ENCODE results near the gene CAMTA1. TPM values are rescaled to one million over a fixed set of nuclear protein-coding genes. Genes with fewer than 3 reads are reported as not detected.

CAMTA1 gene
- total RNA-seq, 6 experiments from 2014 or later, result 78.1 to 96.6 (median 86.1) TPM

GRCh38 chr1:6854166-6854565 is 68.9 kb downstream of the CAMTA1 start:
- peaks cover 2% of the 10 kb centered on the region; the same call in 1 of the 2 replicates for H3K27me3 Mint-ChIP-seq (ENCODE audit: insufficient read depth)
- no peak for TF ChIP-seq CTCF (IDR thresholded peaks at IDR 0.05)
- H3K27ac Mint-ChIP-seq, result no peak overlapping the region
- H3K36me3 Mint-ChIP-seq (ENCODE audit: low read depth), result peaks cover 51% of the 10 kb centered on the region
- H3K4me1 Mint-ChIP-seq (ENCODE audit: low read depth), result peaks cover 47% of the 10 kb centered on the region
- H3K4me3 Mint-ChIP-seq, result no peak overlapping the region
- H3K9me3 Mint-ChIP-seq, result peaks cover 4% of the 10 kb centered on the region; the same call in 1 of the 2 replicates
- no peak for DNase-seq

GRCh38 chr1:6857831-6858230 is 72.6 kb downstream of the CAMTA1 start:
- Mint-ChIP-seq H3K36me3 (ENCODE audit: low read depth) (peaks cover 38% of the 10 kb centered on the region), H3K9me3 (peaks cover 4% of the 10 kb centered on the region; the same call in 1 of the 2 replicates), H3K4me1 (ENCODE audit: low read depth) (peaks cover 58% of the 10 kb centered on the region), H3K27ac (peak overlapping the region; percentile 11; the same call in 1 of the 2 replicates), H3K27me3 (ENCODE audit: insufficient read depth) (peaks cover 2% of the 10 kb centered on the region; the same call in 1 of the 2 replicates), H3K4me3 (no peak overlapping the region)
- TF ChIP-seq CTCF (IDR thresholded peaks at IDR 0.05), result no peak
- no peak for DNase-seq

- no peak overlapping the region for H3K4me3 Mint-ChIP-seq
- peaks cover 3% of the 10 kb centered on the region; the same call in 1 of the 2 replicates for H3K27me3 Mint-ChIP-seq (ENCODE audit: insufficient read depth)
- DNase-seq, result no peak
- H3K9me3 Mint-ChIP-seq, result peaks cover 4% of the 10 kb centered on the region; the same call in 1 of the 2 replicates
- peaks cover 34% of the 10 kb centered on the region for H3K36me3 Mint-ChIP-seq (ENCODE audit: low read depth)
- TF ChIP-seq CTCF (IDR thresholded peaks at IDR 0.05), result no peak
- H3K4me1 Mint-ChIP-seq (ENCODE audit: low read depth), result peaks cover 63% of the 10 kb centered on the region
- no peak overlapping the region for H3K27ac Mint-ChIP-seq
These were observed 73.3 kb downstream of the CAMTA1 start for GRCh38 chr1:6858596-6858995.

GRCh38 chr1:6859415-6860343 is 74.4 kb downstream of the CAMTA1 start:
- peaks cover 3% of the 10 kb centered on the region; the same call in 1 of the 2 replicates for H3K27me3 Mint-ChIP-seq (ENCODE audit: insufficient read depth)

GRCh38 chr1:6860401-6860800 is 75.1 kb downstream of the CAMTA1 start:
- Mint-ChIP-seq H3K27ac (peak overlapping the region; percentile 90), H3K4me3 (peak overlapping the region; percentile 83), H3K27me3 (ENCODE audit: insufficient read depth) (peaks cover 3% of the 10 kb centered on the region; the same call in 1 of the 2 replicates), H3K36me3 (ENCODE audit: low read depth) (peaks cover 29% of the 10 kb centered on the region), H3K4me1 (ENCODE audit: low read depth) (peaks cover 75% of the 10 kb centered on the region), H3K9me3 (no peaks in the 10 kb centered on the region)
- no peak for DNase-seq
- TF ChIP-seq CTCF (IDR thresholded peaks at IDR 0.05), result no peak

More at GRCh38 chr1:6859415-6860343, 74.4 kb downstream of the CAMTA1 start:
- no peaks in the 10 kb centered on the region for H3K9me3 Mint-ChIP-seq
- TF ChIP-seq CTCF (IDR thresholded peaks at IDR 0.05), result no peak
- peak overlapping the region; percentile 83 for H3K4me3 Mint-ChIP-seq
- peaks cover 74% of the 10 kb centered on the region for H3K4me1 Mint-ChIP-seq (ENCODE audit: low read depth)
- H3K27ac Mint-ChIP-seq, result peak overlapping the region; percentile 90
- peak; percentile 96 for DNase-seq
- peaks cover 34% of the 10 kb centered on the region for H3K36me3 Mint-ChIP-seq (ENCODE audit: low read depth)
